Activated B cell treated with CpG ODN at 0.5 μM for 24 hours (primary cell): ENCODE data around the gene CROCC2. TPM values are rescaled to one million over a fixed set of nuclear protein-coding genes. Genes with fewer than 3 reads are reported as not detected.

ENCODE experiments used
- ATAC-seq: fragments of 200-7000 bp; cut with Tn5 transposase; one replicate; pipeline ENCODE4 v1.10.0; 2021; ENCODE audit warnings: low read depth, mild to moderate bottlenecking, moderate library complexity
- CTCF ChIA-PET: fragments of 350-600 bp; sonication (Branson Sonifier 250); formaldehyde crosslinking; loops from one replicate; lab custom pipeline; 2021; ENCODE audit warnings: antibody characterized with exemption; lab: Charles Lee
- POLR2A ChIA-PET: fragments of 350-600 bp; sonication (Branson Sonifier 250); formaldehyde crosslinking; loops from one replicate; lab custom pipeline; 2021; ENCODE audit warnings: antibody characterized with exemption; lab: Charles Lee
- DNase-seq: peaks from one replicate; pipeline ENCODE4 v3.0.0; 2022
- H3K27ac Mint-ChIP-seq: one replicate; pipeline ENCODE4 v1.8.0; 2020; ENCODE audit warnings: mixed read lengths
- H3K27me3 Mint-ChIP-seq: one replicate; pipeline ENCODE4 v1.8.0; 2021; ENCODE audit warnings: mixed read lengths
- H3K36me3 Mint-ChIP-seq: one replicate; pipeline ENCODE4 v1.8.0; 2021; ENCODE audit warnings: low read depth, mixed read lengths
- H3K4me1 Mint-ChIP-seq: one replicate; pipeline ENCODE4 v1.8.0; 2021; ENCODE audit warnings: mixed read lengths
- H3K4me3 Mint-ChIP-seq: one replicate; pipeline ENCODE4 v1.8.0; 2020; ENCODE audit warnings: mild to moderate bottlenecking, mixed read lengths
- H3K9me3 Mint-ChIP-seq: one replicate; pipeline ENCODE4 v1.8.0; 2020; ENCODE audit warnings: mixed read lengths
- CTCF ChIP-seq: fragments of 200-600 bp; IDR thresholded peaks from one replicate; pipeline ENCODE4 v1.8.0; 2022; ENCODE audit warnings: antibody characterized with exemption, mild to moderate bottlenecking
- intact Hi-C: fragments of 100-400 bp; cut with micrococcal nuclease; formaldehyde crosslinking; loops from one replicate; pipeline ENCODE4 v1.15.1; 2024
- total RNA-seq: library from RNA; stranded (reverse); gene quantifications from 2 replicates; pipeline ENCODE4 v1.2.3, GENCODE V29; 2022

The CROCC2 gene
- total RNA-seq, 1 donor from 2014 or later = not detected

- H3K4me1 Mint-ChIP-seq = no peaks in the 10 kb centered on the region
- peaks cover 3% of the 10 kb centered on the region for H3K9me3 Mint-ChIP-seq
- DNase-seq (no peak), ATAC-seq (no peak)
- H3K27me3 Mint-ChIP-seq = peaks cover 4% of the 10 kb centered on the region
- no peak for TF ChIP-seq CTCF
- no peaks in the 10 kb centered on the region for H3K36me3 Mint-ChIP-seq
- H3K4me3 Mint-ChIP-seq = no peak overlapping the region
- intact Hi-C loops = no loop called here
- no peak overlapping the region for H3K27ac Mint-ChIP-seq
- POLR2A ChIA-PET = no interaction called here
- CTCF ChIA-PET = no interaction called here
These were observed 4.0 kb upstream of the CROCC2 start for GRCh38 chr2:240901986-240902614.

GRCh38 chr2:240902615-240903041 lies 3.5 kb upstream of the CROCC2 start:
- Mint-ChIP-seq H3K4me3 (no peak overlapping the region), H3K4me1 (no peaks in the 10 kb centered on the region), H3K36me3 (no peaks in the 10 kb centered on the region), H3K27ac (no peak overlapping the region), H3K27me3 (peaks cover 8% of the 10 kb centered on the region), H3K9me3 (peaks cover 3% of the 10 kb centered on the region)
- ATAC-seq (no peak), DNase-seq (no peak)
- intact Hi-C loops = no loop called here
- ChIA-PET CTCF (no interaction called here), POLR2A (no interaction called here)
- no peak for TF ChIP-seq CTCF

GRCh38 chr2:240903191-240904060 lies 2.7 kb upstream of the CROCC2 start:
- ChIA-PET CTCF (no interaction called here), POLR2A (no interaction called here)
- ATAC-seq = no peak
- Mint-ChIP-seq H3K27me3 (peaks cover 8% of the 10 kb centered on the region), H3K27ac (no peak overlapping the region), H3K4me1 (no peaks in the 10 kb centered on the region), H3K36me3 (no peaks in the 10 kb centered on the region), H3K4me3 (no peak overlapping the region), H3K9me3 (peaks cover 3% of the 10 kb centered on the region)
- TF ChIP-seq CTCF = no peak
- intact Hi-C loops = no loop called here
- DNase-seq = no peak

GRCh38 chr2:240904216-240905175 lies 1.6 kb upstream of the CROCC2 start:
- Mint-ChIP-seq H3K9me3 (peaks cover 3% of the 10 kb centered on the region), H3K36me3 (no peaks in the 10 kb centered on the region), H3K4me1 (no peaks in the 10 kb centered on the region), H3K27ac (no peak overlapping the region), H3K27me3 (peaks cover 10% of the 10 kb centered on the region), H3K4me3 (no peak overlapping the region)
- TF ChIP-seq CTCF = no peak
- ChIA-PET CTCF (no interaction called here), POLR2A (no interaction called here)
- no peak for ATAC-seq
- DNase-seq = no peak
- intact Hi-C loops = no loop called here
